ENCODE data around the gene YPEL4.

Gene YPEL4

DNA sequence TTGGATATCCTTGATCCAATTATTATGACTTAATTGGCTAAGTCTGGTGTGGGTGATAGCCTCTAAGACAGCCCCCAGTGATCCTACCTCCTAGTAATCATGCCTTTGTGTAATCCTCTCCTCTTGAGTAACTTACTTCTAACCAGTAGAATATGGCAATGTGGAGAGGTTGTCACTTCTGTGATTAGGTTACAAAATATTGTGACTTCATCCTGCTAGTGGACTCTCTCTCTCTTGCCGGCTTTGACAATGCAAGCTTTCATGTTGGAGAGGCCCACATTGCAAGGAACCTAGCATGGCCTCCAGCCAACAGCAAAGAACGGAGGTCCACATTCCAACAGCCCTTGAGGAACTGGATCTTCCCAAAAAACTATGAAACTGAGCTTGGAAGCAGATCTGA is 19.5 kb downstream of the YPEL4 start:
- no peak for DNase-seq

DNA sequence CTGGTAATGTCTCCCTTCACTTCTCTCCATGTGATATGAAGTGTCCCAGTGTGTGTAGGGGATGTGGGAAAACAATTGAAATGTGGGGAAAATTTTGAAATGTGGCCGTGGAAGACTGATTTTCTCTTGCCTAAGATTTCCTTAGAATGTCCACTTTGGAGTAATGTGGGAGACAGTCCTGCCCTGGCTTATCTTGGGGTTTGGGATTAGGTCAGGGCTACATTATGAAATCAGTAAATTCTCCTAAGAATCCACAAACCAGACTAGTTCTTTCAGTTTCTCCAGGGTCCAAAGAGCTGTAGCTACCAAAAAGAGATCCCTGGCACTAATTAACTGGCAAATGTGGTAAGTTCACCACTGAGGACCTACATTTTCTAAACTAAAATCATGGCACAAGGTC is 22.8 kb downstream of the YPEL4 start:
- DNase-seq, result no peak

DNA sequence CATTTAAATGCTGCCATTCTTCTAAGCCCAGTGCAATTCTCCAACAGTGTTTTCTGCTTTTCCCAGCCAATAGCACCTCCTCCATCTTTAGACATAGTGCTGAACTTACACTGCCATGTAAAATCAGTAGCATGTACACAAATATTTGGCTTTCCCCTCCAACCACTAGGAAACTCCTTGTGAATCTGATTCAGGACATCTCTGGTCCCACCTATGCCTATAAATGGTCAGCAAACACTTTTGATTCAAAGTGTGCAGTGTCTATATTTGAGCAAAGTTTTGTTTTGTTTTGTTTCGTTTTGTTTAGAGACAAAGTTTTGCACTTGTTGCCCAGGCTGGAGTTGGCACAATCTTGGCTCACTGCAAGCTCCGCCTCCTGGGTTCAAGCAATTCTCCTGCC is 24.8 kb downstream of the YPEL4 start:
- DNase-seq, result no peak

DNA sequence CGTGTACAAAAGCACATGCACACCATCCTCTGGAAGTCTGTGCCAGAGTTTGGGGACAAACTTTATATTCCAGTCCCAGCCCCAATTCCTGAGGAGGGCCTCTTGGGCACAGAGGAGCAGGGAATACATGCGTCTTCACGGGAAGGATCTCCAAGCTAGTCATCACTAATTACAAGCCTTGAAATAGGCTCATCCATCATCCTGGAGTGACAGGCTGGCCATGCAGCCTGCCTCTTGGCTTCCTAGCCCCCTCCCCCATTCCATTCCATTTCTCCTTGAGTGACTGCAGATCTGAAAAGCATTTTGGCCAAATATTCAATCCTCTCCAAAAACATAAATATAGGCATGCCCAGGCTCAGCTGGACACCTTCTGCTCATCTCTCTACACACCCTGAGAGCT is 27.4 kb downstream of the YPEL4 start:
- no peak for DNase-seq

DNA sequence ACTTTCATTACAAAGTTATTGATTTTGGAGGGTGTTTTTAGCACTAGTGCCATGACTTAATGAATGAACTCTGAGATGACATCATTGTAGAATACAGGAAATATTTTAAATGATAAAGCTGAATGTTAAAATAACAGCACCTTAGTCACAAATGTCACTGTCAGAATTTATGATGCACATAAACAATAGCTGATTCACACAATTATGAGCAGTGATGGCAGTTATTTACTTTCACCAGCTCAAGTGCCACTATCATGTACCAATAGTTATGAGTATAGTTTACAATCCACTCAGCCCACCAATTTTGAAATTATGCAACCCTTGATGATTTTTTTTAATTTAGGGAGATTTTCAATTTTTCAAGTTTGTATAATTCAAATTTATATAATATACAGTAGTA is 29.2 kb downstream of the YPEL4 start:
- no peak for DNase-seq

GRCh38 chr11:57619331-57619730 is 30.4 kb downstream of the YPEL4 start:
- DNase-seq, result no peak

DNA sequence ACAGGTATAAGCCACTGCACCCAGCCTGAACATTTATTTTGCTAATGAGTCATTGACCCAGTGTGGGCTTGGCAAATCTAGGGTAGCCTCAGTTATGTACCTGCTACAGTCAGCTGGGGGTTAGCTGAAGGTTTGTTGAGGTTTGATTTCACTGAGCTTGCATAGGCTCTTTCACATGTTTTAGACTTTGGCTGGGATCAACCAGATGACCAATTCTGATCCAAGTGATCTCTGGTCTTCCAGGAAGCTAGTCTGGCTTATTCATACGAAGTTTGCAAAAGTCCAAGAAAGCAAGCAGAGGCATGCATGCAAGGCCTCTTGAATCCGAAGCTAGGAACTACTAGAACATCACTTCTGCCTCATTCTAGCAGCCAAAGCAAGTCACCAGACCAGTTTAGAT is 31.3 kb downstream of the YPEL4 start:
- no peak for DNase-seq

DNA sequence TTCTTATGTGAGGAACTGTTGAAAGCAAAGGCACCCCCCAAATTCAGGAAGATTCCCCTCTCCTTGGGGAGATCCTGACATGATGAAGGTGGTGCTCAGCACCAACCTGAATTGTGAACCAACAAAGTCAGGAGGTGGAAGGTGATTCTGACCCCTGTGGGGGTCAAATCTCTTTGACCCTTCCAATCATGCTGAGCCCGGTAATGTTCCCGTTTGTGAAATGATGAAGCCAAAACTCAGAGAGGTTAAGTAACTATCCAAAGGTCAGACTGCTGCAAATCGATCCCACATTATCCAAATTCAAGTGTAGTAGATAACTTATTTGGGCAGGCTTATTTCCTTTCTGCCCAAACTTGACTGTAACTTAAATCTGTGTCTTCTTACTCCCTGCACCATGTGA is 33.1 kb downstream of the YPEL4 start:
- no peak for DNase-seq

DNA sequence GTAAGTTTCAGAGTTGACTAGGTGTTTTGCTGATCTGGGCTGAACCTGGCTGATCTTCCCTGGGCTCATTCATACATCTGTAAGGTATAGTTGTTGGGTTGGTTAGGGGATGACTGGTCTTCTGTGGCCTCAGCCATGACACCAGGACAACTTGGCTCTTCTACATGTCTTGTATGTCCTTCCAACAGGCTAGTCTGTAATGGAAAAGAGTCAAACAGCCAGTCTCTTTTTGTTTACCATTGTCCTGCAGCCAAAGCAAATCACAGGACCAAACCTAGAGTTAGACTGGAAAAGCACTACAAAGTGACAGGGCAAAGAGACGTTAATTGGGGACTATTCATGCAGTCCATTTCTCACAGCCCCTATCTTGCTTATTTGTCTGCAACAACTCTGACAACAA is 34.4 kb downstream of the YPEL4 start:
- DNase-seq, result no peak

- DNase-seq, result no peak
These were observed 35.4 kb downstream of the YPEL4 start for GRCh38 chr11:57614234-57614772.

DNA sequence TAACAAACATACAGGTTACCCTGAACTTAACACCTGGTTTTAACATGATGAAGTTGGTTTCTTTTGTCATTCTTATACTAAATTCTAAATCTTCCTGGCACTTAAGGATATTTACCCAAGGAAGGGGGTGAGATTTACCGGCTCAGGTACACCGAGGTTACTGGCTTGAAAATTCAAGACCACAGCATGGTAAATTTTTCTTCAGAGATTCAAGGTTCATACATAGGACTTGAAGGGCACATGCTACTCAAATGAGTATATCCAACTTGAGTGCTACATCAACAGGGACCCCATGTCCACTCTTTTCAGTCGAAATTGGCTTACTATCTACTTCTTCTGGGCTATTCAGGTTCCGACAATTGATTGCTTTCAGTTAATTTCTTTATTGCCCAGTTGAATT is 39.5 kb downstream of the YPEL4 start:
- DNase-seq, result no peak

DNA sequence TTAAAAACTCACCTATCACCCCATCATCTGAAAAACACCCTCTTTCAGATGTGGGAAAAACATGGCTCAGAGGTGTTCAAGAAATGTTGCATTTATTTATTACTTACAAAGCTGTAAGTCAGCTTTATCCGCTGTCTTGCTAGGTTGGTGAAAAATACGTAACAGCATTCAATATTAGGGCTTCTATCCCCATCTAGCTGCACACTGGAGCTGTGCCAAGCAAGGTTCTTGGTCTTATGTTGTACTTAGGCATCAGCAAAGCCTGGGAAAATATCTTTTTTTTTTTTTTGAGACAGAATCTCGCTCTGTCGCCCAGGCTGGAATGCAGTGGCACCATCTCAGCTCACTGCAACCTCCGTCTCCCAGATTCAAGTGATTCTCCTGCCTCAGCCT is 44.7 kb downstream of the YPEL4 start:
- no peak for DNase-seq

GRCh38 chr11:57604296-57605027 is 45.2 kb downstream of the YPEL4 start:
- DNase-seq, result no peak

GRCh38 chr11:57601297-57601696 is 48.4 kb downstream of the YPEL4 start:
- no peak for DNase-seq

DNA sequence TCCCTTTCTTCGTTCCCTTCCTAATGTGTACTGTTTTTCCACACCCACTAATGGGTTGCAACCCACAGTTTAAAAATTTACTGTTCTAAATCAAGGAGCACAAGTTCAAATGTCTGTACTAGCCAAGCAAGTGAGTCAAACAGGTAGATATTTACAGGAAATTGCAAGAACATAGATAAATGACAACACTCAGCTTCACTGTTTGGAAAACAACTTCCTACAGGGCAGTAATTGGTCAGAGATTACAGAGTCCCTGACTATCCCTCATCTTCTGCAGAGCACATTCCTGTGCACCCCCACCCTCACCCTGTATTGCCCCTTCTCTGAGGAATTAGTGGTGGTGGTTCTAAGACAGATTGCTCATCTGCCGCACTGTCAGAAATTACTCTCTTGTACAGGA is 50.3 kb downstream of the YPEL4 start:
- no peak for DNase-seq

DNA sequence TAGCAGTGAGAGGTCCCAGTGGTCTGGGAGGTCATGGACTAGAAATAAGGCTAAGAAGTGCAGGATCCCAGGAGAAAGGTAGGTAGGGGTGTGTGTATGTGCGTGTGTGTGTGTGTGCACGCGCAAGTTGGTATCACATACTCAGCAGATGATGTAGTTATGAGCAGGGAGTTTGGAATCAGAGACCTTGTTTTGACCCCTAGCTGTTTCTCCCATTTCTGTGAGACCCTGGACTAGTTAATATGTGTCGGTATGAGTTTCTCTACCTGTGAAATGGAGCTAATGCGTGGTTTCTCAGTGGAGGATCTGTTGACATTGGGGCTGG is 50.9 kb downstream of the YPEL4 start:
- no peak for DNase-seq

DNA sequence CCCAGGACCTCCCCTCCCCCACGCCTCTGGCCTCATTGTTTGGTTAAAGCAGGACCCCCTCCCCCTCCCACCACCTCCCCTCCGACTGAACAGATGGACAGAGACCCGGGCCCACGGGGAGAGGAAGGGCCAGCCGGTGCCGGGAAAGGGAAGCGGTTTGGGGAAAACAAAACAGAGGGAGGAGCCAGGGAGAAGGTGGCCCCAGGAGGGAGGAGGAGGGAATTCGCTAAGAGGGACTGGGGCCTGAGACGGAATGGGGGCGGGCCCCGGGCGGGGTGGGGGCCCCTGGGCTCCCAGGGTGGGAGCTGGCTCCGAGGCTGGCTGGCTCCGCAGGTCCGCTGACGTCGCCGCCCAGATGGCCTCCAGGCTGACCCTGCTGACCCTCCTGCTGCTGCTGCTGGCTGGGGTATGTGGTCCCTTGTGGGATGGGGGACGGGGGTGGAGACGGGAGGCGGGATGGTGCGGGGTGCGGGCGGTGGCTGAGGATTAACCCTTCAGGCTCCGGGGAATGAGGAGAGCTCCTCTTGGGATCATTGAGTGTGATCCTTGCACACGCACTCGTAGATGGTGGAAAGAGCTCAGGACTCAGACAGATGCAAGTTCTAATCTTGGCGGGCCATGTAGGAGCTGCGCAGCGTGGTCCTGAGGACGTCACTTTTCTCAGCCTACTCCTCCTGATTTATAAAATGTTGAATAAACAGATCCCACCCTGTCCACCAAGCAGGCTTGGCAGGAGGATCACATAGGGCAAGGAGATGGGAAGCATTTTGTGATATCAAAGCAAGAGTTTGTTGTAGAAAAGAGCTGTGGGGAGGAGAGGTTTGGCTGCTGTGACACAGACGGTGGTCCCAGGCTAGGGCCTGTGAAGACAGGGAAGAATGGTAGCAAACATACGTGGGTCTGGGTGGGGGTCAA is 51.5 kb downstream of the YPEL4 start:
- DNase-seq, result no peak

- no peak for DNase-seq
These were observed 52.2 kb downstream of the YPEL4 start, which contains the start of gene SERPING1 for GRCh38 chr11:57597461-57597915. SERPING1 (plus strand) TSS chr11:57597685; CDS start chr11:57598271, 586 bp downstream.

GRCh38 chr11:57596266-57596885 is 53.3 kb downstream of the YPEL4 start:
- DNase-seq, result no peak
